ENCODE measurements around the gene ZBTB16.

The ZBTB16 gene

DNA sequence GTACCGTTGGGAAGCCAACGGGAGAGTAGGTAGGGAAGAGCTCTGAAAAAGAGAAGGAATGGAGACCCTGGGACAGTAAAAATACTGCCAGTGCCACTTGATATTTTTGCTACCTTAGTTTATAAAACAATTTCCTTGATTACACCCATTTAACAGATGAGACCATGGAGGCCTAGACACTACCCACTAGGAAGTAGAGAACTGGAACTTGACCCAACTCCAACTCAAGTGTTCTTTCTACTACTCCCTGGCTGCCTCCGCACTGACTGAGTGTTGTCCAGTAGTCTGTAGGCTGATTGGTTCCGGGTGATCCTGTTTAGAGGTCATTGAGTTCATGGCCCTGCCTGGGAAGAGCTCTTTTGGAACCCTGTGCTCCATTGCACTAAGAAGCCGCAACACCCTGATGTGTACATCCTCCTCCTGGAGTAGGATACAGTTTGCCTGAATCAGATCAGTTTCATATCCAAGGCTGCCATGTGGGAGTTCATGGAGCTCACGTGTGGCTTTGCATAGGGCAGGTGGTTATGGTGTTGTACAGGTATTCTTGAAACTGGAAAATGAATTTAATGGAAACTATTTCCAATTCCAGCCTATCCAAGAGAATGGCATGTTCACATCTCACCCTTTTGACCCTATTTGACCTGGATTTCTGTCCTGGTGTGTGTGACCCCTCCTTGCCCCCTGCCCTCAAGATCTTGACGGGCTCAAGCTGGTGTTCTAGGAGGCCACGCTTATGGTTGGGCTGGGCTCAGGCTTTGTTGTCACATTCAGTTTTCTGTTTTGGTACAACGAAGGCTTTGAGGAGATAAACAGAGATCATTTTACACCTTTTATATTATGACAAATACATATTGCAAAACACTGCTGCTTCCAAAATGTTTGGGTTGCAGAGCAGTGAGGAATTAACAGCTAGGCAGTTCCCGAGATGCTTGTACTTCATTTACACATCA, 134.5 kb downstream of the ZBTB16 start:
- DNase-seq, result no peak

- DNase-seq, result peak in 1 of 6 experiments; percentile 40
Observed at GRCh38 chr11:114194702-114195101, 135.2 kb downstream of the ZBTB16 start.

DNA sequence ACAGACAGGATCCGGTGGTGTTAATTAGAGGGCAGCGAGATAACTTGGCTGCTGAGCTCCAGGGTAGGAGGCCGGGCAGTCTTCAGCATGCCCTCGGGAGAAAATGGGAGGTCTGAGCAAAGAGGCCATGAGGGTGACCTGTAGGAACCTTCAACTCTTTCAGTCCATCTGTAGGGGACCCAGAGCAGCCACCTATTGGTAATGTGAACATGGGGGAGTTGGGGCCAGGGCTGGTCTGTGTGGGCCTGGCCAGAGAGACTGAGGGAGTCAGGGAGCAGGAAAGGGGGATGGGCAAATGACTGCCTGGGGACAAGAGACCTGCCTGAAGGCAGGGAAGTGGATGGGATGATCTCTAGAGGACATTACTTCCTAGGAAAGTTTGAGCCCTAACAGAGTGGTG, 135.6 kb downstream of the ZBTB16 start:
- DNase-seq, result no peak

- DNase-seq, result peak in 3 of 6 experiments; percentile 6 to 40 (median 36)
Observed at GRCh38 chr11:114195981-114196731, 136.6 kb downstream of the ZBTB16 start.

DNA sequence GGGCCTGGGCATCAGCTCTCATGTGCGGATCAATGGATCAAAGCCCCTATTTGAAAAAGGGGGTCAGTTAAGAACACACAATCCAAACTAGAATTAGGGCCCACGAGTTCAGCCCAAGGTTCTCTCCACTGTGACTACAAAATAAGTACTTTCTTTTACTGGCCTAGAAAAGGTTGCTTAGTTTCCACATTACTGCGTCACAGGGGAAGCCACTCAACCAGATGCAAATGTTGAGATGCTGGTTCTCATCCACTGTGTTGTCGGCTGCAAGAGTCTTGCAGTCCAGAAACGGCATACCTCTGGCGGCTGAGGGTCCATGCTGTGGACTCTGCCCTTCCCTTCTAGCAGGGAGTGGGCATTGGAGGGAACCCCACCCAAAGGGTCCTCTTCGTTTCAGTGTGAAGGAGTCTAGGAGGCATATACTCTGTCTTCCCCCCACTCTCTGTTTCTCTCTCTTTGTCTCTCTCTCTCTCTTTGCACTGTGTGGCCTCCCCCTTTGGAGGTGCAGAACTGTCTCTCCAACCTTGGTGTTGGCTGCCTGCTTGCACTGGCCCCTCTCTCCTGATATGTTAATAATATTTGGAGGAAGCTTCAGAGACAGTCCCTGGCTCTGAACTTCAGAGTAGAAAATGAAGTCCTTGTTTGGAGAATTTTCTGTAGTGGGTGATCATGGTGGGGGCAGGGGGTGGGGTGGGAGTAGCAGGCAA, 137.6 kb downstream of the ZBTB16 start:
- no peak for DNase-seq

GRCh38 chr11:114197799-114198500, 138.4 kb downstream of the ZBTB16 start:
- no peak for DNase-seq

- no peak for DNase-seq
Observed at GRCh38 chr11:114199051-114199450, 139.5 kb downstream of the ZBTB16 start.

GRCh38 chr11:114200351-114201133, 141.0 kb downstream of the ZBTB16 start:
- no peak for DNase-seq

DNA sequence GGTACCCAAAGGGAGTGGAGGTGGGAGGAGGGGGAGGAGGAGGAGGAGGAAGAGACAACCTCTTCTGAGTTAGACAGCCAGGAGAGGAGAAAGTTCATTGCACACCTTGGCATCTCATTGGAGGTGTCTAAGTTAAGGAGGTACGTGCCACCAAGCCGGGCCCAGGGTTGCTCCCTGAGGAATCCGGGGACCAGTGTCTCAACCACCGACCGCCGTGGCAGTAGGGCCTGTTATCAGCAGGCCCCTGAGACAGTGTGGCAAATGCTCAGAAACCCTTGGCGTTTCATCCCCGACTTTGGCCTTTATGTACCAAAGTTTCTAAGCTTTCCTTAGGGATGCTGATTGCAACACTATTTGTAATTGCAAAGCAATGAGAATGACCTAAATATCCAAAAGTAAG, 141.7 kb downstream of the ZBTB16 start:
- DNase-seq, result no peak

- DNase-seq, result no peak
Observed at GRCh38 chr11:114202011-114202609, 142.6 kb downstream of the ZBTB16 start.

- DNase-seq, result no peak
Observed at GRCh38 chr11:114207096-114207495, 147.6 kb downstream of the ZBTB16 start.

- peak in 3 of 6 experiments; percentile 11 to 36 (median 20) for DNase-seq
Observed at GRCh38 chr11:114208377-114208776, 148.9 kb downstream of the ZBTB16 start.

GRCh38 chr11:114209343-114209742, 149.8 kb downstream of the ZBTB16 start:
- no peak for DNase-seq

DNA sequence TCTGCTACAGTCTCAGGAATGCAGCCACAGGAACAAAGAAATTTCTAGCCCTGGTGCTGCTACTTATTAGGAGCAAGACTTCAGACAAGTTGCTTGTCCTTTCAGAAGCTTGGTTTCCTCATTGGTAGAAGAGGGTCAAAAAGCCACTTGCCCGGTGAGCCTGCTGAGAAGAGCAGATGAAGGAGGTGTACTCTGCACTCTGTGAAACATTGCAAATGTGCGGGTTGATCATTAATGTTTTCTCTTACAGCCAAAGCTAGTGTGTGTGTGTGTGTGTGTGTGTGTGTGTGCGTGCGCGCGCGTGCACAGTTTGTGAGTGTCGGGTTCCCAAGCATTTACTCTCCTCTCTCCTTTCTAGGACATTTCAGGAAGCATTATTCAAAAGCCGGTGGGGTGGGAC, 150.4 kb downstream of the ZBTB16 start:
- no peak for DNase-seq

- no peak for DNase-seq
Observed at GRCh38 chr11:114211444-114212121, 152.1 kb downstream of the ZBTB16 start.

GRCh38 chr11:114213622-114214021, 154.1 kb downstream of the ZBTB16 start:
- no peak for DNase-seq

- no peak for DNase-seq
Observed at GRCh38 chr11:114215428-114215827, 155.9 kb downstream of the ZBTB16 start.

GRCh38 chr11:114215871-114216795, 156.6 kb downstream of the ZBTB16 start:
- DNase-seq, result no peak

DNA sequence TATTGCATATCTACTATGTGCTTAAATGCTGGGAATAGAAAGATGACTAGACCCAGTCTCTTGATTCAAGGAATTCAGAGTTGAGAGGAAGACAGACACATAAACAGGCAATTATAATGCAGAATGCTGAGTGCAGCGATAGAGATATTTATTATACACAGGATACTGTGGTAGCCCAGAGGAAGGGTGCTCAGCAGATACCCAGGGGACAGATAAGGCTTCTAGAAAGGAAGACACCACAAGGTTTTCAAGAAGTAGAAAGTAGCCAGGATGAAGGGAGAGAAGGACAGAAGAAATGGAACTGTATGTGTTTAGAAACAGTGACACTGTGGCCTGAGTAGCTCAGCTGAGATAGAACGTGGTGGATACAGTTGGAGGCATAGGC, 157.3 kb downstream of the ZBTB16 start:
- DNase-seq, result no peak

- DNase-seq, result no peak
Observed at GRCh38 chr11:114218508-114218907, 159.0 kb downstream of the ZBTB16 start.
